Prostate gland (tissue), 2 donors: ENCODE data around the gene POLR1A.

ENCODE experiments used
- POLR2A ChIP-seq: fragments of 450-650 bp; IDR thresholded peaks from one replicate; pipeline ENCODE4 v1.6.1; 2016; ENCODE audit warnings: antibody characterized with exemption, mild to moderate bottlenecking
- TF ChIP-seq, protein P1 (sequence below), 4 experiments: fragments of 200-600 bp in 2 of 4; fragments of 450-650 bp in 2 of 4; sonication (generic) in 2 of 4; IDR thresholded peaks; 1 replicate in 3 of 4; 2 replicates in 1 of 4; pipeline ENCODE4 v1.5.1; 2016 to 2019; ENCODE audit warnings: antibody characterized with exemption in 4 of 4, mild to moderate bottlenecking in 2 of 4, moderate library complexity in 2 of 4

- TF ChIP-seq, protein P1, sequence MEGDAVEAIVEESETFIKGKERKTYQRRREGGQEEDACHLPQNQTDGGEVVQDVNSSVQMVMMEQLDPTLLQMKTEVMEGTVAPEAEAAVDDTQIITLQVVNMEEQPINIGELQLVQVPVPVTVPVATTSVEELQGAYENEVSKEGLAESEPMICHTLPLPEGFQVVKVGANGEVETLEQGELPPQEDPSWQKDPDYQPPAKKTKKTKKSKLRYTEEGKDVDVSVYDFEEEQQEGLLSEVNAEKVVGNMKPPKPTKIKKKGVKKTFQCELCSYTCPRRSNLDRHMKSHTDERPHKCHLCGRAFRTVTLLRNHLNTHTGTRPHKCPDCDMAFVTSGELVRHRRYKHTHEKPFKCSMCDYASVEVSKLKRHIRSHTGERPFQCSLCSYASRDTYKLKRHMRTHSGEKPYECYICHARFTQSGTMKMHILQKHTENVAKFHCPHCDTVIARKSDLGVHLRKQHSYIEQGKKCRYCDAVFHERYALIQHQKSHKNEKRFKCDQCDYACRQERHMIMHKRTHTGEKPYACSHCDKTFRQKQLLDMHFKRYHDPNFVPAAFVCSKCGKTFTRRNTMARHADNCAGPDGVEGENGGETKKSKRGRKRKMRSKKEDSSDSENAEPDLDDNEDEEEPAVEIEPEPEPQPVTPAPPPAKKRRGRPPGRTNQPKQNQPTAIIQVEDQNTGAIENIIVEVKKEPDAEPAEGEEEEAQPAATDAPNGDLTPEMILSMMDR (IDR thresholded peaks at IDR 0.05), result no peak
- no peak for TF ChIP-seq POLR2A
Observed at GRCh38 chr2:85994897-85995647, 110.6 kb downstream of the POLR1A start.
